ENCODE results near the gene ARHGEF11.

Gene ARHGEF11

GRCh38 chr1:156913809-156914387 is 131.6 kb downstream of the ARHGEF11 start:
- Mint-ChIP-seq H3K4me3 (no peak overlapping the region), H3K9me3 (no peaks in the 10 kb centered on the region), H3K36me3 (ENCODE audit: low read depth) (no peaks in the 10 kb centered on the region), H3K4me1 (ENCODE audit: low read depth) (no peaks in the 10 kb centered on the region), H3K27me3 (peaks cover 47% of the 10 kb centered on the region), H3K27ac (no peak overlapping the region)

GRCh38 chr1:156912861-156913808 is 132.4 kb downstream of the ARHGEF11 start:
- peaks cover 39% of the 10 kb centered on the region for H3K27me3 Mint-ChIP-seq
- no peak overlapping the region for H3K27ac Mint-ChIP-seq
- H3K36me3 Mint-ChIP-seq (ENCODE audit: low read depth): no peaks in the 10 kb centered on the region

DNA sequence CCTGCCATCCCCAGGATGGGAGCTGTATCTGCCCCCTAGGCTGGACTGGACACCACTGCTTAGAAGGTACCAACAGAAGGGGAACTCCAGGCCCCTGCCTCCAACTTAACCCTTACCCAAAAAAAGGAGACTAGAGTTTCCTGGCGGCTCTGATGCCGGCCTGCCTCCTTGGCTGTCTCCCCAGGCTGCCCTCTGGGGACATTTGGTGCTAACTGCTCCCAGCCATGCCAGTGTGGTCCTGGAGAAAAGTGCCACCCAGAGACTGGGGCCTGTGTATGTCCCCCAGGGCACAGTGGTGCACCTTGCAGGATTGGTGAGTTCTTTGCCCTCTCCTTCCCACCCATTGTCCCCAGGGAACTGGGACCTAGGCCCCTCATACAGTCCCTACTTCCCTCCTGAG is 133.2 kb downstream of the ARHGEF11 start:
- Mint-ChIP-seq H3K36me3 (ENCODE audit: low read depth) (no peaks in the 10 kb centered on the region), H3K4me3 (no peak overlapping the region), H3K9me3 (no peaks in the 10 kb centered on the region), H3K4me1 (ENCODE audit: low read depth) (no peaks in the 10 kb centered on the region), H3K27me3 (peaks cover 36% of the 10 kb centered on the region), H3K27ac (no peak overlapping the region)

More at GRCh38 chr1:156912861-156913808, 132.4 kb downstream of the ARHGEF11 start:
- no peaks in the 10 kb centered on the region for H3K9me3 Mint-ChIP-seq
- H3K4me1 Mint-ChIP-seq (ENCODE audit: low read depth): no peaks in the 10 kb centered on the region
- no peak overlapping the region for H3K4me3 Mint-ChIP-seq

- Mint-ChIP-seq H3K4me3 (no peak overlapping the region), H3K36me3 (ENCODE audit: low read depth) (no peaks in the 10 kb centered on the region), H3K27ac (no peak overlapping the region), H3K9me3 (no peaks in the 10 kb centered on the region), H3K4me1 (ENCODE audit: low read depth) (no peaks in the 10 kb centered on the region), H3K27me3 (peaks cover 34% of the 10 kb centered on the region)
Measured at GRCh38 chr1:156911577-156912298, 133.8 kb downstream of the ARHGEF11 start.

DNA sequence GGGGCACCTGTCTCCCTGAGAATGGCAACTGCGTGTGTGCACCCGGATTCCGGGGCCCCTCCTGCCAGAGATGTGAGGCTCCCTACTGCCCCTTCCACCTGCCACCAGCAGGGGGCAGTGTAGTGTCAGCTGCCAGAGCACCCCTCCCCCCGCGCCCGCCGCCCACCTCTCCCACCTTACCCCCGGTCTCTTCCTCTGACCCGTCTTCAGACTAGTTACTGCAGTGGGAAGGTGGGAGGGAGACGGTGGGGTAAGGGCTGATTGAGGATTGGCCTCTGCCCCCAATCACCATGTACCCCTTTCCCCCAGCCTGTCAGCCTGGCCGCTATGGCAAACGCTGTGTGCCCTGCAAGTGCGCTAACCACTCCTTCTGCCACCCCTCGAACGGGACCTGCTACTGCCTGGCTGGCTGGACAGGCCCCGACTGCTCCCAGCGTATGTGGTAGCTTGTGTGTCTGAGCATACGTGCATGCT is 135.2 kb downstream of the ARHGEF11 start:
- H3K4me1 Mint-ChIP-seq (ENCODE audit: low read depth): no peaks in the 10 kb centered on the region
- no peaks in the 10 kb centered on the region for H3K36me3 Mint-ChIP-seq (ENCODE audit: low read depth)
- no peak overlapping the region for H3K4me3 Mint-ChIP-seq
- peaks cover 28% of the 10 kb centered on the region for H3K27me3 Mint-ChIP-seq
- no peak overlapping the region for H3K27ac Mint-ChIP-seq
- H3K9me3 Mint-ChIP-seq: no peaks in the 10 kb centered on the region

GRCh38 chr1:156909671-156910070 is 135.9 kb downstream of the ARHGEF11 start:
- peaks cover 21% of the 10 kb centered on the region for H3K27me3 Mint-ChIP-seq
- H3K36me3 Mint-ChIP-seq (ENCODE audit: low read depth): no peaks in the 10 kb centered on the region

GRCh38 chr1:156908955-156909354 is 136.6 kb downstream of the ARHGEF11 start:
- Mint-ChIP-seq H3K9me3 (no peaks in the 10 kb centered on the region), H3K27ac (no peak overlapping the region), H3K4me3 (no peak overlapping the region), H3K36me3 (ENCODE audit: low read depth) (no peaks in the 10 kb centered on the region), H3K4me1 (ENCODE audit: low read depth) (no peaks in the 10 kb centered on the region), H3K27me3 (peaks cover 15% of the 10 kb centered on the region)

More at GRCh38 chr1:156909671-156910070, 135.9 kb downstream of the ARHGEF11 start:
- H3K4me3 Mint-ChIP-seq: no peak overlapping the region
- H3K4me1 Mint-ChIP-seq (ENCODE audit: low read depth): no peaks in the 10 kb centered on the region
- no peaks in the 10 kb centered on the region for H3K9me3 Mint-ChIP-seq
- H3K27ac Mint-ChIP-seq: no peak overlapping the region

- Mint-ChIP-seq H3K27ac (no peak overlapping the region), H3K4me3 (no peak overlapping the region), H3K27me3 (peaks cover 15% of the 10 kb centered on the region), H3K4me1 (ENCODE audit: low read depth) (no peaks in the 10 kb centered on the region), H3K9me3 (no peaks in the 10 kb centered on the region), H3K36me3 (ENCODE audit: low read depth) (no peaks in the 10 kb centered on the region)
Measured at GRCh38 chr1:156908541-156908940, 137.0 kb downstream of the ARHGEF11 start.

DNA sequence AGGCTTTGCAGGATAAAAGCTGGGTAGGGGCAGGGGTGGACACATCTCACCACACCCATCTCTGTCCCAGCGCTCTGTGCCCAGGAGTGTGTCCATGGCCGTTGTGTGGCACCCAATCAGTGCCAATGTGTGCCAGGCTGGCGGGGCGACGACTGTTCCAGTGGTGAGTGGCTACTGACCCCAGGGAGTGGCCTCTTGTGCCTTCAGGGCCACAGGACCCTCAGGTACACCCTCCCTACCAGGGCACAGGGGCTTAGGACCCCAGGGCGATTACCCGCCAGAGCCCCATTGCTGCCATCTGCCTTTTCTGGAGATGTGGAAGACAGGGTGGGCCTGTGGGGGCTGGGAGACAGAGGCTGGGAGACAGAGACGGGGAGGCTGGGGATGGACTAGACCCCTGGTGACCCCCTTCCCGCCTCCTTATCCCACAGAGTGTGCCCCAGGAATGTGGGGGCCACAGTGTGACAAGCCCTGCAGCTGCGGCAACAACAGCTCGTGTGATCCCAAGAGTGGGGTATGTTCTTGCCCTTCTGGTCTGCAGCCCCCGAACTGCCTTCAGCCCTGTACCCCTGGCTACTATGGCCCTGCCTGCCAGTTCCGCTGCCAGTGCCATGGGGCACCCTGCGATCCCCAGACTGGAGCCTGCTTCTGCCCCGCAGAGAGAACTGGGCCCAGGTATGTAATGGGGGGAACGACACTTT is 139.2 kb downstream of the ARHGEF11 start:
- no peaks in the 10 kb centered on the region for H3K9me3 Mint-ChIP-seq
- no peaks in the 10 kb centered on the region for H3K36me3 Mint-ChIP-seq (ENCODE audit: low read depth)
- no peak overlapping the region for H3K4me3 Mint-ChIP-seq
- no peaks in the 10 kb centered on the region for H3K4me1 Mint-ChIP-seq (ENCODE audit: low read depth)
- peaks cover 15% of the 10 kb centered on the region for H3K27me3 Mint-ChIP-seq
- H3K27ac Mint-ChIP-seq: no peak overlapping the region

- peaks cover 9% of the 10 kb centered on the region for H3K27me3 Mint-ChIP-seq
- H3K4me3 Mint-ChIP-seq: no peak overlapping the region
- no peaks in the 10 kb centered on the region for H3K9me3 Mint-ChIP-seq
- no peaks in the 10 kb centered on the region for H3K4me1 Mint-ChIP-seq (ENCODE audit: low read depth)
- H3K27ac Mint-ChIP-seq: no peak overlapping the region
- no peaks in the 10 kb centered on the region for H3K36me3 Mint-ChIP-seq (ENCODE audit: low read depth)
Measured at GRCh38 chr1:156905651-156906050, 139.9 kb downstream of the ARHGEF11 start.

DNA sequence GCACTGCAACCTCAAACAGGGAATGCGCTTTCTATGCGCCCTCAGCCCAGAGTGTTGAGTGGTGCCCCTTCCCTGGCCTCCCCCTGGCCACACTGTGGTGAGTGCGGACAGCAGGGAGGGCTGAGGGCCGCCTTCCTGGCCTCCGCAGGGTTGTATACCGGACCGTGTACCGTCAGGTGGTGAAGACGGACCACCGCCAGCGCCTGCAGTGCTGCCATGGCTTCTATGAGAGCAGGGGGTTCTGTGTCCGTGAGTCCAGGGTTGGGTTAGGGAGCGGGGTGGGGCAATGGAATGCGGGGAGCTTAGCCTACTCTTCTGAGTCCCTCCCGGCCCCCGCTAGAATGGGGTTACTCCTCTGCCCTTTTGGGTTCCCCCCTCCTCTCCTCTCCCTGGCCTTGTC is 140.4 kb downstream of the ARHGEF11 start:
- Mint-ChIP-seq H3K27me3 (peaks cover 8% of the 10 kb centered on the region), H3K27ac (no peak overlapping the region), H3K4me3 (no peak overlapping the region), H3K4me1 (ENCODE audit: low read depth) (no peaks in the 10 kb centered on the region), H3K9me3 (no peaks in the 10 kb centered on the region), H3K36me3 (ENCODE audit: low read depth) (no peaks in the 10 kb centered on the region)

GRCh38 chr1:156904187-156904959 is 141.2 kb downstream of the ARHGEF11 start:
- Mint-ChIP-seq H3K9me3 (no peaks in the 10 kb centered on the region), H3K36me3 (ENCODE audit: low read depth) (no peaks in the 10 kb centered on the region), H3K4me1 (ENCODE audit: low read depth) (no peaks in the 10 kb centered on the region), H3K27ac (no peak overlapping the region), H3K4me3 (no peak overlapping the region), H3K27me3 (peaks cover 8% of the 10 kb centered on the region)

DNA sequence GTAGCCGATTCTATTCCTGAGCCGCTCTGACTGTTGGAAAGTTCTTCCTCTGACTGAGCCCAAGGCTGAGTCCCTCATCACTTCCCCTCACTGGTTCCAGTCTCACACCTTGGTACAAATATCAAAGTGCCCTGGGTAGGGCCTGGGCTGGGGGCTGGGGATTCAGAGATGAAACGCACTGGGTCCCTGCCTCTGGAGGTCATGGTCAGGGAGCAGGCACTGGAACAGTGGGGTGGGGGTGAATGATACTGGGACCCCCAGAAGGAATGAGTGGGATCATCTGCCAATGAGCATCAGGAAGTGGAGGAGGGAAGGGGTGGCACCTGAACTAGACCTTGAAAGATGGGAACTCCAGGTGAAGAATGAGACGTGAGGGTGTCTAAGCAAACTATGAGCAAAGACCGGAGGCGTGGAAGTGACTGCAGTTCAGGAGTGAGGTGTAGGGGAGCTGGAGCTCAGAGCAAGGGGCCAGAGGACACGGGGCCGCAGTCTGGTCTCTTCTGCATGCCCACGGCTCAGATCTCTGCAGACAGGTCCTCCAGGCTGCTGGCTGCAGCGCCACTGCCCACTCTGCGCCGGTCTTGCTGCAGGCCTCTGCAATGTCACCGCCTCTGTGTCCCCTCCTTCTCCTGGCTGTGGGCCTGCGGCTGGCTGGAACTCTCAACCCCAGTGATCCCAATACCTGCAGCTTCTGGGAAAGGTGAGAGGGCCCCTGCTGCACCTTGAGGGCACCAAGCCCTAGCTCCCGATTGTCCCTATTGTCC is 142.0 kb downstream of the ARHGEF11 start:
- no peaks in the 10 kb centered on the region for H3K9me3 Mint-ChIP-seq
- H3K36me3 Mint-ChIP-seq (ENCODE audit: low read depth): no peaks in the 10 kb centered on the region
- no peaks in the 10 kb centered on the region for H3K4me1 Mint-ChIP-seq (ENCODE audit: low read depth)
- no peak overlapping the region for H3K4me3 Mint-ChIP-seq
- H3K27me3 Mint-ChIP-seq: peaks cover 16% of the 10 kb centered on the region
- no peak overlapping the region for H3K27ac Mint-ChIP-seq
